Mucosa of descending colon (tissue), 3 donors: Measurements from ENCODE around the gene LAMB4. TPM values are rescaled to one million over a fixed set of nuclear protein-coding genes. Genes with fewer than 3 reads are reported as not detected.

Source experiments
- ATAC-seq: fragments of 200-7000 bp; cut with Tn5 transposase; one replicate; pipeline ENCODE4 v1.9.1; 2020; ENCODE audit warnings: mild to moderate bottlenecking, moderate library complexity
- DNase-seq, 3 donors: peaks; one replicate each; pipeline ENCODE4 v3.0.0-alpha.2; 2020
- H3K36me3 ChIP-seq: fragments of 200-600 bp; one replicate; pipeline ENCODE4 v1.8.0; 2021; ENCODE audit warnings: low read depth, mild to moderate bottlenecking
- H3K4me1 ChIP-seq: fragments of 200-600 bp; one replicate; pipeline ENCODE4 v1.8.0; 2021; ENCODE audit warnings: low read depth, mild to moderate bottlenecking
- H3K4me3 ChIP-seq: fragments of 200-600 bp; one replicate; pipeline ENCODE4 v1.8.0; 2021; ENCODE audit warnings: mild to moderate bottlenecking
- H3K9me3 ChIP-seq: fragments of 200-600 bp; one replicate; pipeline ENCODE4 v1.8.0; 2021; ENCODE audit warnings: mild to moderate bottlenecking
- CTCF ChIP-seq: fragments of 200-600 bp; IDR thresholded peaks from one replicate; pipeline ENCODE4 v1.8.0; 2022; ENCODE audit warnings: antibody characterized with exemption, mild to moderate bottlenecking
- intact Hi-C, 2 donors: fragments of 100-400 bp; cut with DNase I in 1 of 2; cut with micrococcal nuclease in 1 of 2; formaldehyde crosslinking; loops; one replicate each; pipeline versions ENCODE4 v1.11.0 to v1.11.1; 2022; cut with DNase I, micrococcal nuclease
- total RNA-seq, 3 donors: library from RNA; stranded (reverse); fragmentation: NEBNext Ultra II Directional in 2 of 3; extraction: Animal tissue kit (Norgen Biotek cat#: 25700) in 2 of 3; gene quantifications; one replicate each; pipeline versions ENCODE4 v1.2.1 to v1.2.4, GENCODE V29; 2021 to 2023
- donor health status: DM: no; HTN: no; CAD: no; lungs with moderate emphysema.
- donor health status: DM: no; HTN: no; CAD: no.
- donor health status: DM: no; HTN: yes; CAD: no.

The LAMB4 gene
- total RNA-seq, 3 donors from 2014 or later: 0.22 TPM; not detected in 2

DNA sequence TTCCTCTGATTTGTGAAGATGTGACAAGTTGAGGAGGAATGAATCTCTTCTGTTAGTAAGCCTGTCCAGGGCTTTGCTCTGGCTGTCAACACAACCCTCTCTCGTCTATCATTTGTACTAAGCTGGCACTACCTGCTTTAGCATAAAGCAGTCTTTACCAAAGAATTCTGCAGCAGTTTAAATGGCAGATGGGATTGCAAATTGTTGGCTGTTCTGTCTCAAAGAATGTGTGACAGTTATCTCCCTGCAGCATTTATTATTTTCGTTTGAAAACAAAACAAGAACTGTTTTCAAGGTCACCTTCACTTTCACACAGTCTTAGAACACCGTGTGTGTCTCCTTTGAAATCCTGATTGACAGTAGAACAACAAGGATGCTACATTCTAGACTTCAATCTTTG is 122.4 kb downstream of the LAMB4 start:
- no peak overlapping the region for H3K4me3 ChIP-seq
- no peak for ATAC-seq
- H3K36me3 ChIP-seq: no peaks in the 10 kb centered on the region
- no peaks in the 10 kb centered on the region for H3K9me3 ChIP-seq
- TF ChIP-seq CTCF: no peak
- H3K4me1 ChIP-seq: peaks cover 31% of the 10 kb centered on the region
- intact Hi-C loops: no loop called here
- no peak for DNase-seq

GRCh38 chr7:108007261-108007660 is 122.9 kb downstream of the LAMB4 start:
- intact Hi-C loops: no loop called here
- H3K4me1 ChIP-seq: peaks cover 29% of the 10 kb centered on the region
- H3K9me3 ChIP-seq: no peaks in the 10 kb centered on the region
- no peak overlapping the region for H3K4me3 ChIP-seq
- no peak for ATAC-seq
- H3K36me3 ChIP-seq: no peaks in the 10 kb centered on the region
- TF ChIP-seq CTCF: no peak
- DNase-seq: no peak

DNA sequence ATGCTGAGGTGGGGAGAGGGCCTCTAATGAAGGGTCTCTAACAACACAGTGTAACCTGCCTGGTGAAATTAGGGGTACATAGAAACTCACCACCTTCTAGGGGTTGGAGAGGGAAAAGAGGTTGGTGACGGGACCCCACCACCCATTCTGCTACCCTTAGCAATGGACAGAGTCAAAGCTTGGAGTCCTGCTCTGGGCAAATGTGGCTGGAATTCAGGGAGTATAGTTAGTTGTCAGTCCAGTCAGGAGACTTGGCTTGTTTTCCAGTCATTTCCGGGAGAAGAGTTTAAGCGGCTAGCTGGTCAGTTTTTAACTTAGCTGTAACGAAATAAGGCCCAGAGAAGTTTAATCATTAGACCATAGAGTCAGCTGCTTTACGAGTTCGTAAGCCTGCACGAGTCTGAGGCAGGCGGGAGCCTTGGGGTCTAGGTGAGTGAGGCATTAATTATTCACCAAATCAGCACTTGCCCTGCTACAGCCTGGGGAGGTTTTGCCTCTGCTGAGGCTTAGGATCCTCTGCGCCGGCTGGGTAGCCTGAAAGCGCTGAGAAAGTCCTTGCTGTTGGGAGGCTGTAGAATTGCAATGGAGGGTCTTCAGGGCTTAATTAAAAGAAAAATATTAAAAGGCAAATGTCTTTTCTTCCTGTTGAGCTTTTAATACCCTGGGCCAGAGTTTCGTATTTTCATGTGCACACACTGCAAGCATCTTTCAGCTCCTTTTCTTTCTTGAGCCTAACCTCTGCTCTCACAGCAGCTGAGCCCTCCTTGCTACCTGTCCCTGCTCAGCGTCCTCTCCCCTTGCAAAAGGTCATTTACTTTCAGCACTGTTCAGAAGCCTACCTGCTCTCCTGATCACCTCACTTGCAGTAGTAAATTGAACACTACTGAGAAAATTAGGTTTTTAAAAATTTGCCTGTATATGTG is 125.7 kb downstream of the LAMB4 start:
- H3K9me3 ChIP-seq: no peaks in the 10 kb centered on the region
- DNase-seq: peak in 1 of 3 donors; percentile 45
- no peak overlapping the region for H3K4me3 ChIP-seq
- H3K4me1 ChIP-seq: peaks cover 18% of the 10 kb centered on the region
- intact Hi-C loops: no loop called here
- H3K36me3 ChIP-seq: no peaks in the 10 kb centered on the region
- peak; percentile 25 for ATAC-seq
- TF ChIP-seq CTCF: no peak

DNA sequence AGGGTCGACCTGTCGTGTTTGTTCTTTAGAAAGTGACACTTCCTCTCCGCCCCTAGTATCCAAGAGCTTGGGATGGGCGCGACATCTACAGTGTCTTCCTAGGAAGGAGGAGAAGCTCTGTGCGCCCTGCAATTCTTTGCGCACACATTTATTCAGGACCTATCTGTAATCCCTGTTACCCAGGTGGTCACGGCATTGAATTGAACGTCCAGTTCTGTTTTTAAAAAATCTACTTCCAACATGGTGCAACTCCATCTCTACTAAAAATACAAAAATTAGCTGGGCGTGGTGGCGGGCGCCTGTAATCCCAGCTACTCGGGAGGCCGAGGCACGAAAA is 126.6 kb downstream of the LAMB4 start:
- peaks cover 18% of the 10 kb centered on the region for H3K4me1 ChIP-seq
- TF ChIP-seq CTCF: no peak
- H3K36me3 ChIP-seq: no peaks in the 10 kb centered on the region
- ATAC-seq (no peak), DNase-seq (no peak)
- intact Hi-C loops: no loop called here
- H3K9me3 ChIP-seq: no peaks in the 10 kb centered on the region
- H3K4me3 ChIP-seq: peak overlapping the region; percentile 52

- ATAC-seq (peak; percentile 70), DNase-seq (peak; percentile 78 to 85 (median 84))
- Histone ChIP-seq H3K4me1 (peaks cover 18% of the 10 kb centered on the region), H3K36me3 (no peaks in the 10 kb centered on the region), H3K4me3 (peak within 1 kb of the TSS; percentile 52), H3K9me3 (no peaks in the 10 kb centered on the region)
- intact Hi-C loops: no loop called here
- no peak for TF ChIP-seq CTCF
These were observed 127.2 kb downstream of the LAMB4 start, which contains the start of gene LAMB1 for GRCh38 chr7:108002726-108003598. TSS of gene LAMB1 (minus strand) at chr7:108003161. CDS start at chr7:108002885, 276 bp downstream.
